22Rv1 (cell line): ENCODE measurements around the gene POC1A.

ENCODE experiments used
- H3K27ac ChIP-seq: fragments of 450-650 bp; 2 replicates; pipeline ENCODE4 v1.5.1; 2017
- CTCF ChIP-seq: fragments of 450-650 bp; IDR thresholded peaks from 2 replicates; pipeline ENCODE4 v1.5.1; 2017; ENCODE audit warnings: mild to moderate bottlenecking
- ZFX ChIP-seq: fragments of 450-650 bp; IDR thresholded peaks from 2 replicates; pipeline ENCODE4 v1.6.1; 2017; ENCODE audit warnings: antibody characterized with exemption, borderline replicate concordance

The POC1A gene

DNA sequence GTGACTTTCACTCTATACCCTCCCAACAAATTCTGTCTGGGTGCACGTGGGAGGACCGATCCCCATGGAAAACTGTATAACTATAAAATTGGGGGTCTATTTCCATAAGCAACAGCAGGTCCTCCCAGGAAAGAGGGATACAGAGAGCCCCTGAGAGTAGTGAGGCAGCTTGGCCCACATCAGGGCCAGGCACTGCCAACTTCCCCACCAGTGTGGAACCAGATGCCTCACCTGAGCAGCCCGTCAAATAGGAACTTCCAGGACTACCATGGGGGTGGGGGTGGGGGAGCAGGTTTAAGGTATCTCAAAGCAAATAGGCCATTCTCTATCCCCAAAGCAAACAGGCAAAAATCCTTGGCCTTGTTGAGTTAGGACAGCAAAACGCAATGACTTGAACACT is 64.5 kb downstream of the POC1A start:
- TF ChIP-seq CTCF, result no peak
- no peak for TF ChIP-seq ZFX
- H3K27ac ChIP-seq, result no peak overlapping the region

- no peak overlapping the region for H3K27ac ChIP-seq
- TF ChIP-seq ZFX (no peak), CTCF (no peak)
These were observed 65.5 kb downstream of the POC1A start for GRCh38 chr3:52088445-52089367.

DNA sequence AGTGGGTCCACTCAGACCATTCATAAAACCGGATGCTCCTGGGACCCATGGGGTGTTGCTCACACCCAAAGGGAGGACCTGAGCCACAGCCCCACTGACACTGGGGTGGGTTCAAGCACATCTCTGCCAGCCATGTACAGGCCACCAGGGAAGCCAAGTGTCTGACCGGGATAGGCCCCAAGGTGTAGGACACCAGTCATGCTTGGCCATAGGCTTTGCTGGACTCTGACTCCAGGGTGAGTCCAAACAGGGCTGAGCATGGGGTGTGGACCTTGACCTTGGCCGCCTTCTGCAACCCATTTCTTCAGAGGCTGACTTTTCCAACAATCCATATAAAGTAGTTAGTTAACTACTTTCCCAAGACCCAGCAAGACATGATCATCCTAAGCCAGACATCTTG is 66.5 kb downstream of the POC1A start:
- no peak for TF ChIP-seq CTCF
- no peak for TF ChIP-seq ZFX
- H3K27ac ChIP-seq, result no peak overlapping the region

DNA sequence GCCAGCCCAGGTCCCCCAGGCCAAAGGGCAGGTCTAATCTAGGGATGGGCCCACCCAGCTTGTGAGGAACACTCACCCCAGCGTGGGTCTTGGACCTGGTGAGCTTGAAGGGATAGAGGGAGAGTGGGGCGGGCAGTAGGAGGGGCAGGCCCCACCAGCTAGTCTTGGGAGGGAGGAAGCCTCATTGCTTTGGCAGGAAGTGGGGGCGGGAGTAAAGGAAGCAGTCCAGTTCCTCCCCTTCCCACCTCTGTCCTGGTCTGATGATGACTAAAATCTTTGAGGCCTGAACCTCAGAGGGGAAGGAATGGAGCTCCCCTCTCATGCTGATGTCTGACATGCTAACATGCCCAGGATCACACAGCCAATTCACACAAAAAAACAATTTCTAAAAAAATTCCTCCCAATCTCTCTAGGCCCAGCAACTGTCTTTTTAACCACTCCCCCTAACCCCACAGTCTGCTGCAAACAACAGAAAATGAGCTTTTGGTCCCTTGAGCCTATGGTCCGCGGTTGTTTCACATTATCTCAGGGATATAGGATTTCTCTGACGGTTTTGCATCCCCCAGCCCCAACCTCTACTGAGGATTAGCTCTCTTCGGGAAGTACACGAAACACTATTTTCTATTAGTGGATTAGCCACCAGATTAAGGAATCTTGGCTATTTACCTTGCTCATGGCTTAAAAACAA is 67.1 kb downstream of the POC1A start:
- TF ChIP-seq CTCF (no peak), ZFX (no peak)
- H3K27ac ChIP-seq, result no peak overlapping the region

- no peak overlapping the region for H3K27ac ChIP-seq
These were observed 67.8 kb downstream of the POC1A start for GRCh38 chr3:52086461-52086860.

GRCh38 chr3:52085681-52086282 is 68.4 kb downstream of the POC1A start:
- TF ChIP-seq CTCF, result no peak
- TF ChIP-seq ZFX, result no peak
- H3K27ac ChIP-seq, result no peak overlapping the region

More at GRCh38 chr3:52086461-52086860, 67.8 kb downstream of the POC1A start:
- TF ChIP-seq ZFX (no peak), CTCF (no peak)
